Suppressor macrophage treated with lipopolysaccharide for 1 hour (primary cell): Measurements from ENCODE around the gene SOAT2.
A peak's percentile ranks its signal among the peaks of the same experiment; 100 is the strongest.
"Not testable (repeated sequence)": the region's sequence is repeated elsewhere in the genome, so short reads cannot be mapped to it uniquely, and the experiment has no call there.

Experiments used
- DNase-seq, 3 donors: peaks; one replicate each; pipeline ENCODE4 v3.0.0-alpha.2; 2020 to 2022

SOAT2 gene

GRCh38 chr12:53086361-53086760 lies 16.9 kb upstream of the SOAT2 start:
- DNase-seq: no peak

- DNase-seq: no peak
These were observed 13.2 kb upstream of the SOAT2 start for GRCh38 chr12:53090105-53090504.

GRCh38 chr12:53090554-53090953 lies 12.7 kb upstream of the SOAT2 start:
- DNase-seq: no peak

- DNase-seq: no peak
These were observed 11.5 kb upstream of the SOAT2 start for GRCh38 chr12:53091756-53092155.

GRCh38 chr12:53093777-53094393 lies 9.4 kb upstream of the SOAT2 start:
- peak; percentile 82 to 89 (median 87) for DNase-seq

GRCh38 chr12:53094394-53094787 lies 8.9 kb upstream of the SOAT2 start:
- no peak for DNase-seq

- DNase-seq: not testable (repeated sequence)
These were observed 8.3 kb upstream of the SOAT2 start for GRCh38 chr12:53094796-53095595.

GRCh38 chr12:53095596-53095895 lies 7.7 kb upstream of the SOAT2 start:
- DNase-seq: not testable (repeated sequence)

GRCh38 chr12:53096089-53096741 lies 7.1 kb upstream of the SOAT2 start:
- DNase-seq: peak; percentile 73 to 76 (median 75)

- no peak for DNase-seq
These were observed 6.5 kb upstream of the SOAT2 start for GRCh38 chr12:53096759-53097158.

- no peak for DNase-seq
These were observed 6.1 kb upstream of the SOAT2 start for GRCh38 chr12:53097207-53097563.

GRCh38 chr12:53097564-53098353 lies 5.5 kb upstream of the SOAT2 start, which contains the start of gene IGFBP6:
Gene IGFBP6, plus strand, starts transcription at chr12:53097667. Its CDS starts 51 bp downstream, at chr12:53097718.
- peak in 2 of 3 donors; percentile 55 to 73 for DNase-seq

- DNase-seq: peak; percentile 39 to 46 (median 44)
These were observed 4.8 kb upstream of the SOAT2 start for GRCh38 chr12:53098354-53098981.

GRCh38 chr12:53099071-53099882 lies 4.0 kb upstream of the SOAT2 start:
- peak; percentile 88 to 90 (median 90) for DNase-seq

- no peak for DNase-seq
These were observed 2.7 kb upstream of the SOAT2 start for GRCh38 chr12:53100466-53101151.

GRCh38 chr12:53101266-53101665 lies 2.0 kb upstream of the SOAT2 start:
- DNase-seq: no peak

GRCh38 chr12:53101931-53102781 lies 1.1 kb upstream of the SOAT2 start:
- DNase-seq: peak; percentile 41 to 71 (median 62)

- DNase-seq: peak; percentile 44 to 61 (median 51)
These were observed 597 bp downstream of the SOAT2 start for GRCh38 chr12:53103860-53104305.

- DNase-seq: no peak
These were observed 2.0 kb downstream of the SOAT2 start for GRCh38 chr12:53105256-53105655.
